Fibroblast of the aortic adventitia (primary cell): ENCODE measurements around the gene SREBF1. TPM values are rescaled to one million over a fixed set of nuclear protein-coding genes. Genes with fewer than 3 reads are reported as not detected.

ENCODE experiments used
- DNase-seq: peaks from one replicate; pipeline ENCODE4 v3.0.0-alpha.2; 2010; ENCODE audit warnings: low read depth
- H3K4me3 ChIP-seq: 2 replicates; pipeline ENCODE4 v1.5.1; 2011; ENCODE audit warnings: low read depth, mild to moderate bottlenecking, control low read depth, low read length, moderate library complexity
- CTCF ChIP-seq: IDR thresholded peaks from 2 replicates; pipeline ENCODE4 v1.5.1; 2011; ENCODE audit warnings: mild to moderate bottlenecking, low read length, control low read depth, inconsistent platforms; ENCODE audit not compliant: insufficient read depth
- total RNA-seq: library from RNA; depleted of rRNA; stranded (reverse); fragments of >200 nt; gene quantifications from 2 replicates; pipeline ENCODE4 v1.2.3, GENCODE V29; 2012; ENCODE audit warnings: low replicate concordance

Gene SREBF1
- total RNA-seq, 1 donor: 48.7 TPM

GRCh38 chr17:17801800-17802481, 34.8 kb downstream of the SREBF1 start:
- no peak for TF ChIP-seq CTCF
- DNase-seq: no peak

DNA sequence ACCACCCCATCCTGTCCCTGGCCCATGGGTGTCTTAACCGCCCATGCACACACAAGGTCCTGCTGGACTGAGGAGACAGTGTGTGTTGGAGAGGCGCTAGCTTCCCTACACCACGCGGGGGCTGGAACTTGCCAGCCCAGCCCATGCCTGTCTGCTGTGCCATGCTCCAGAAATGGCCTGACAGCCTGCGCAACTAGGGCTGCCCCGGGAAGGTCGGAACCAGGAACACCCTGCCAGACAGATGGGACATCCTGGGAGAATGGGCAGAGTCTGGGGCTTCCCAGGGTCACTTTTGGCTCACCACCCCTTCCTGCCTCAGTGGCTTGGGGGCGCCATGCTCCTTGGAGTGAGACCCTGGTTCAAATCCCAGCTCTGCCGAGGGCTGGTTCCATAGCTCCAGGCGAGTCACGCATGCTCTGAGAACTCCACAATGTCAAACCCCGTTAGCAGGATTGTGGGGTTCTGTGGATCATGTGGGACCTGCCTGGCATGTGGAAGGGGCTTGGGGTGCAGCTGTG, 36.2 kb downstream of the SREBF1 start:
- DNase-seq: no peak
- TF ChIP-seq CTCF: no peak
- H3K4me3 ChIP-seq: no peak overlapping the region

More at GRCh38 chr17:17801800-17802481, 34.8 kb downstream of the SREBF1 start:
- no peak overlapping the region for H3K4me3 ChIP-seq

- DNase-seq: no peak
- H3K4me3 ChIP-seq: no peak overlapping the region
- no peak for TF ChIP-seq CTCF
Observed at GRCh38 chr17:17798573-17799255, 38.1 kb downstream of the SREBF1 start.

- TF ChIP-seq CTCF: no peak
- no peak for DNase-seq
- no peak overlapping the region for H3K4me3 ChIP-seq
Observed at GRCh38 chr17:17798010-17798556, 38.7 kb downstream of the SREBF1 start.

GRCh38 chr17:17797119-17797809, 39.5 kb downstream of the SREBF1 start:
- no peak for DNase-seq
- H3K4me3 ChIP-seq: no peak overlapping the region
- TF ChIP-seq CTCF: no peak

DNA sequence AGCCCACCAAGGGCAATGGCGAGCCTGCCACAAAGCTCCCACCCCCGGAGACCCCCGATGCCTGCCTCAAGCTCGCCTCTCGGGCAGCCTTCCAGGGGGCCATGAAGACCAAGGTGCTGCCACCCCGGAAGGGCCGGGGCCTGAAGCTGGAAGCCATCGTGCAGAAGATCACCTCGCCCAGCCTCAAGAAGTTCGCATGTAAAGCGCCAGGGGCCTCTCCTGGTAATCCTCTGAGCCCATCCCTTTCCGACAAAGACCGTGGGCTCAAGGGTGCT, 40.1 kb downstream of the SREBF1 start:
- TF ChIP-seq CTCF: no peak
- H3K4me3 ChIP-seq: no peak overlapping the region
- no peak for DNase-seq
